ENCODE results near the gene NHLRC4. TPM values are rescaled to one million over a fixed set of nuclear protein-coding genes. Genes with fewer than 3 reads are reported as not detected.

Gene NHLRC4
- total RNA-seq, 1 experiment from 2014 or later, result 0.44 TPM

- ATAC-seq (no peak), DNase-seq (no peak)
- H4K20me1 ChIP-seq (ENCODE audit: low read length), result no peaks in the 10 kb centered on the region
- H3K9ac ChIP-seq (ENCODE audit: low read length), result no peak overlapping the region
- no peaks in the 10 kb centered on the region for H3K9me2 ChIP-seq (replicated peaks; ENCODE audit: low read length)
- H3K36me3 ChIP-seq (ENCODE audit: low read depth, low read length), result no peaks in the 10 kb centered on the region
- H3K9me3 ChIP-seq (ENCODE audit: low read length), result no peaks in the 10 kb centered on the region
- BruUV-seq (replicated peaks), result no TSS peak
- ChIA-PET POLR2A (ENCODE audit: unreplicated experiment) (no interaction called here), CTCF (no interaction called here)
- intact Hi-C loops (cut with micrococcal nuclease), result no loop called here
- H3K4me1 ChIP-seq (ENCODE audit: insufficient read depth, low read length), result no peaks in the 10 kb centered on the region
- H2AFZ ChIP-seq (ENCODE audit: low read length), result no peak overlapping the region
- TF ChIP-seq CTCF (conservative IDR thresholded peaks at IDR 0.05; ENCODE audit: low read depth, low read length), result no peak
- TF ChIP-seq EZH2 (IDR thresholded peaks at IDR 0.05; ENCODE audit: low read length, unreplicated experiment), result no peak
- no peak for TF ChIP-seq EZH2phosphoT487 (IDR thresholded peaks at IDR 0.05; ENCODE audit: borderline replicate concordance, low read length)
- H3K4me2 ChIP-seq (ENCODE audit: low read length), result no peak overlapping the region
- no peak overlapping the region for H3K4me3 ChIP-seq (ENCODE audit: low read length)
- no peak overlapping the region for H3K27ac ChIP-seq (ENCODE audit: low read length)
- H3F3A ChIP-seq (ENCODE audit: low read length, unreplicated experiment), result no peaks in the 10 kb centered on the region
- no peaks in the 10 kb centered on the region for H3K27me3 ChIP-seq (ENCODE audit: low read length)
- H3K79me2 ChIP-seq (ENCODE audit: low read length), result peaks cover 20% of the 10 kb centered on the region
Measured at GRCh38 chr16:546909-547770, 19.7 kb upstream of the NHLRC4 start.

- BruUV-seq (replicated peaks), result no TSS peak
- TF ChIP-seq EZH2 (IDR thresholded peaks at IDR 0.05; ENCODE audit: low read length, unreplicated experiment), result no peak
- TF ChIP-seq EZH2phosphoT487 (IDR thresholded peaks at IDR 0.05; ENCODE audit: borderline replicate concordance, low read length), result no peak
- no peak for TF ChIP-seq CTCF (conservative IDR thresholded peaks at IDR 0.05; ENCODE audit: low read depth, low read length)
- Histone ChIP-seq H2AFZ (ENCODE audit: low read length) (no peak overlapping the region), H3K36me3 (ENCODE audit: low read depth, low read length) (no peaks in the 10 kb centered on the region), H4K20me1 (ENCODE audit: low read length) (no peaks in the 10 kb centered on the region), H3K27ac (ENCODE audit: low read length) (no peak overlapping the region), H3K9ac (ENCODE audit: low read length) (no peak overlapping the region), H3K9me3 (ENCODE audit: low read length) (no peaks in the 10 kb centered on the region), H3K9me2 (replicated peaks; ENCODE audit: low read length) (no peaks in the 10 kb centered on the region), H3K4me3 (ENCODE audit: low read length) (no peak overlapping the region), H3K4me1 (ENCODE audit: insufficient read depth, low read length) (no peaks in the 10 kb centered on the region), H3K4me2 (ENCODE audit: low read length) (no peak overlapping the region), H3K79me2 (ENCODE audit: low read length) (peaks cover 7% of the 10 kb centered on the region; the same call in 1 of the 2 replicates), H3K27me3 (ENCODE audit: low read length) (no peaks in the 10 kb centered on the region), H3F3A (ENCODE audit: low read length, unreplicated experiment) (no peaks in the 10 kb centered on the region)
- POLR2A ChIA-PET (ENCODE audit: unreplicated experiment), result no interaction called here
- ATAC-seq (no peak), DNase-seq (no peak)
- intact Hi-C loops (cut with micrococcal nuclease), result no loop called here
- CTCF ChIA-PET, result no interaction called here
Measured at GRCh38 chr16:548586-548985, 18.2 kb upstream of the NHLRC4 start.

GRCh38 chr16:549544-550263, 17.1 kb upstream of the NHLRC4 start:
- H3K4me3 ChIP-seq (ENCODE audit: low read length), result no peak overlapping the region
- H3K9me2 ChIP-seq (replicated peaks; ENCODE audit: low read length), result no peaks in the 10 kb centered on the region
- H3K9ac ChIP-seq (ENCODE audit: low read length), result no peak overlapping the region
- no peaks in the 10 kb centered on the region for H3K9me3 ChIP-seq (ENCODE audit: low read length)
- no peaks in the 10 kb centered on the region for H3K27me3 ChIP-seq (ENCODE audit: low read length)
- H3F3A ChIP-seq (ENCODE audit: low read length, unreplicated experiment), result no peaks in the 10 kb centered on the region
- H2AFZ ChIP-seq (ENCODE audit: low read length), result no peak overlapping the region
- no TSS peak for BruUV-seq (replicated peaks)
- TF ChIP-seq CTCF (conservative IDR thresholded peaks at IDR 0.05; ENCODE audit: low read depth, low read length) (no peak), EZH2phosphoT487 (IDR thresholded peaks at IDR 0.05; ENCODE audit: borderline replicate concordance, low read length) (no peak), EZH2 (IDR thresholded peaks at IDR 0.05; ENCODE audit: low read length, unreplicated experiment) (no peak)
- H3K4me1 ChIP-seq (ENCODE audit: insufficient read depth, low read length), result no peaks in the 10 kb centered on the region
- no peak overlapping the region for H3K27ac ChIP-seq (ENCODE audit: low read length)
- H3K79me2 ChIP-seq (ENCODE audit: low read length), result no peaks in the 10 kb centered on the region
- intact Hi-C loops (cut with micrococcal nuclease), result no loop called here
- H4K20me1 ChIP-seq (ENCODE audit: low read length), result no peaks in the 10 kb centered on the region
- ChIA-PET CTCF (no interaction called here), POLR2A (ENCODE audit: unreplicated experiment) (no interaction called here)
- H3K4me2 ChIP-seq (ENCODE audit: low read length), result no peak overlapping the region
- H3K36me3 ChIP-seq (ENCODE audit: low read depth, low read length), result no peaks in the 10 kb centered on the region
- ATAC-seq (no peak), DNase-seq (no peak)

Measured in PC-3 (cell line).